ENCODE results near the gene TMEM271. TPM values are rescaled to one million over a fixed set of nuclear protein-coding genes. Genes with fewer than 3 reads are reported as not detected.
A peak's percentile ranks its signal among the peaks of the same experiment; 100 is the strongest.

Gene TMEM271
- total and polyA plus RNA-seq, 4 experiments from 2014 or later, result not detected

- intact Hi-C loops (cut with micrococcal nuclease), result no loop called here
- H3K27ac Mint-ChIP-seq, result no peak overlapping the region
Measured at GRCh38 chr4:536351-536972, 39.6 kb downstream of the TMEM271 start.

GRCh38 chr4:535924-536281, 40.2 kb downstream of the TMEM271 start:
- Histone ChIP-seq H3K4me3 (ENCODE audit: low read length in 2 of 2) (no peak overlapping the region), H3K4me1 (ENCODE audit: insufficient read depth, low read length) (no peaks in the 10 kb centered on the region), H3K36me3 (ENCODE audit: insufficient read depth, low read length) (peaks cover 7% of the 10 kb centered on the region), H3K27ac (ENCODE audit: low read depth, low read length) (no peak overlapping the region), H3K9me3 (ENCODE audit: control insufficient read depth in 1 of 2, low read length in 2 of 2) (no peaks in the 10 kb centered on the region), H3K27me3 (ENCODE audit: insufficient read depth, low read length) (no peaks in the 10 kb centered on the region)
- DNase-seq, result no peak
- Mint-ChIP-seq H3K4me1 (no peaks in the 10 kb centered on the region), H3K27me3 (no peaks in the 10 kb centered on the region), H3K4me3 (no peak overlapping the region), H3K9me3 (peaks cover 0 to 18% (median 5%) of the 10 kb centered on the region in 8 donors), H3K36me3 (peaks cover 46 to 64% of the 10 kb centered on the region in 2 donors), H3K27ac (no peak overlapping the region)
- ChIA-PET CTCF (ENCODE audit: partially characterized antibody) (no interaction called here), POLR2A (ENCODE audit: partially characterized antibody) (no interaction called here)
- intact Hi-C loops (cut with micrococcal nuclease), result no loop called here

More at GRCh38 chr4:536351-536972, 39.6 kb downstream of the TMEM271 start:
- no peak overlapping the region for H3K4me3 Mint-ChIP-seq
- no peak for DNase-seq
- H3K4me1 Mint-ChIP-seq, result no peaks in the 10 kb centered on the region
- H3K27ac ChIP-seq (ENCODE audit: low read depth, low read length), result no peak overlapping the region
- ChIA-PET POLR2A (ENCODE audit: partially characterized antibody) (no interaction called here), CTCF (ENCODE audit: partially characterized antibody) (no interaction called here)
- H3K27me3 ChIP-seq (ENCODE audit: insufficient read depth, low read length), result no peaks in the 10 kb centered on the region
- H3K4me3 ChIP-seq (ENCODE audit: low read length in 2 of 2), result no peak overlapping the region
- peaks cover 43 to 62% of the 10 kb centered on the region in 2 donors for H3K36me3 Mint-ChIP-seq
- H3K4me1 ChIP-seq (ENCODE audit: insufficient read depth, low read length), result no peaks in the 10 kb centered on the region
- H3K36me3 ChIP-seq (ENCODE audit: insufficient read depth, low read length), result peaks cover 1% of the 10 kb centered on the region
- H3K9me3 ChIP-seq (ENCODE audit: control insufficient read depth in 1 of 2, low read length in 2 of 2), result no peaks in the 10 kb centered on the region
- H3K9me3 Mint-ChIP-seq, result peaks cover 0 to 22% (median 5%) of the 10 kb centered on the region in 8 donors
- no peaks in the 10 kb centered on the region for H3K27me3 Mint-ChIP-seq

- Histone ChIP-seq H3K9me3 (ENCODE audit: control insufficient read depth in 1 of 2, low read length in 2 of 2) (no peaks in the 10 kb centered on the region), H3K36me3 (ENCODE audit: insufficient read depth, low read length) (peaks cover 12% of the 10 kb centered on the region), H3K4me3 (ENCODE audit: low read length in 2 of 2) (no peak overlapping the region), H3K4me1 (ENCODE audit: insufficient read depth, low read length) (no peaks in the 10 kb centered on the region), H3K27ac (ENCODE audit: low read depth, low read length) (no peak overlapping the region), H3K27me3 (ENCODE audit: insufficient read depth, low read length) (no peaks in the 10 kb centered on the region)
- H3K4me3 Mint-ChIP-seq, result no peak overlapping the region
- peaks cover 0 to 14% (median 5%) of the 10 kb centered on the region in 8 donors for H3K9me3 Mint-ChIP-seq
- intact Hi-C loops (cut with micrococcal nuclease), result no loop called here
- H3K27ac Mint-ChIP-seq, result no peak overlapping the region
- peaks cover 0 to 1% (median under 1%) of the 10 kb centered on the region in 4 donors for H3K4me1 Mint-ChIP-seq
- POLR2A ChIA-PET (ENCODE audit: partially characterized antibody), result no interaction called here
- peaks cover 52 to 69% of the 10 kb centered on the region in 2 donors for H3K36me3 Mint-ChIP-seq
- H3K27me3 Mint-ChIP-seq, result no peaks in the 10 kb centered on the region
- CTCF ChIA-PET (ENCODE audit: partially characterized antibody), result no interaction called here
- DNase-seq, result no peak
Measured at GRCh38 chr4:535181-535923, 40.7 kb downstream of the TMEM271 start.

- no peaks in the 10 kb centered on the region for H3K4me1 ChIP-seq (ENCODE audit: insufficient read depth, low read length)
- H3K27me3 Mint-ChIP-seq, result no peaks in the 10 kb centered on the region
- peak overlapping the region in 1 of 7 donors; percentile 25 for H3K27ac Mint-ChIP-seq
- intact Hi-C loops (cut with micrococcal nuclease), result no loop called here
- H3K4me3 Mint-ChIP-seq, result no peak overlapping the region
- H3K27me3 ChIP-seq (ENCODE audit: insufficient read depth, low read length), result no peaks in the 10 kb centered on the region
- peaks cover 0 to 4% (median under 1%) of the 10 kb centered on the region in 4 donors for H3K4me1 Mint-ChIP-seq
- no peaks in the 10 kb centered on the region for H3K9me3 ChIP-seq (ENCODE audit: control insufficient read depth in 1 of 2, low read length in 2 of 2)
- H3K36me3 ChIP-seq (ENCODE audit: insufficient read depth, low read length), result peaks cover 13% of the 10 kb centered on the region
- POLR2A ChIA-PET (ENCODE audit: partially characterized antibody), result no interaction called here
- DNase-seq, result no peak
- CTCF ChIA-PET (ENCODE audit: partially characterized antibody), result no interaction called here
- H3K9me3 Mint-ChIP-seq, result peaks cover 0 to 14% (median 5%) of the 10 kb centered on the region in 8 donors
- peaks cover 59 to 76% of the 10 kb centered on the region in 2 donors for H3K36me3 Mint-ChIP-seq
- H3K27ac ChIP-seq (ENCODE audit: low read depth, low read length), result no peak overlapping the region
- H3K4me3 ChIP-seq (ENCODE audit: low read length in 2 of 2), result no peak overlapping the region
Measured at GRCh38 chr4:534576-535151, 41.4 kb downstream of the TMEM271 start.

- no peaks in the 10 kb centered on the region for H3K27me3 ChIP-seq (ENCODE audit: insufficient read depth, low read length)
- Mint-ChIP-seq H3K27me3 (no peaks in the 10 kb centered on the region), H3K4me3 (no peak overlapping the region), H3K9me3 (peaks cover 0 to 10% (median 2%) of the 10 kb centered on the region in 8 donors), H3K36me3 (peaks cover 58 to 76% of the 10 kb centered on the region in 2 donors), H3K4me1 (peaks cover 0 to 4% (median under 1%) of the 10 kb centered on the region in 4 donors), H3K27ac (no peak overlapping the region)
- peaks cover 14% of the 10 kb centered on the region for H3K36me3 ChIP-seq (ENCODE audit: insufficient read depth, low read length)
- H3K4me3 ChIP-seq (ENCODE audit: low read length in 2 of 2), result no peak overlapping the region
- POLR2A ChIA-PET (ENCODE audit: partially characterized antibody), result no interaction called here
- DNase-seq, result no peak
- CTCF ChIA-PET (ENCODE audit: partially characterized antibody), result no interaction called here
- H3K27ac ChIP-seq (ENCODE audit: low read depth, low read length), result no peak overlapping the region
- intact Hi-C loops (cut with micrococcal nuclease), result no loop called here
- no peaks in the 10 kb centered on the region for H3K9me3 ChIP-seq (ENCODE audit: control insufficient read depth in 1 of 2, low read length in 2 of 2)
- no peaks in the 10 kb centered on the region for H3K4me1 ChIP-seq (ENCODE audit: insufficient read depth, low read length)
Measured at GRCh38 chr4:534101-534575, 42.0 kb downstream of the TMEM271 start.

GRCh38 chr4:533318-534100, 42.6 kb downstream of the TMEM271 start:
- Mint-ChIP-seq H3K4me3 (no peak overlapping the region), H3K36me3 (peaks cover 60 to 76% of the 10 kb centered on the region in 2 donors), H3K9me3 (peaks cover 0 to 12% (median 2%) of the 10 kb centered on the region in 8 donors), H3K27ac (no peak overlapping the region), H3K27me3 (no peaks in the 10 kb centered on the region), H3K4me1 (peaks cover 0 to 4% (median under 1%) of the 10 kb centered on the region in 4 donors)
- H3K4me1 ChIP-seq (ENCODE audit: insufficient read depth, low read length), result no peaks in the 10 kb centered on the region
- ChIA-PET POLR2A (ENCODE audit: partially characterized antibody) (no interaction called here), CTCF (ENCODE audit: partially characterized antibody) (no interaction called here)
- peaks cover 18% of the 10 kb centered on the region for H3K36me3 ChIP-seq (ENCODE audit: insufficient read depth, low read length)
- no peak overlapping the region for H3K27ac ChIP-seq (ENCODE audit: low read depth, low read length)
- H3K27me3 ChIP-seq (ENCODE audit: insufficient read depth, low read length), result no peaks in the 10 kb centered on the region
- no peaks in the 10 kb centered on the region for H3K9me3 ChIP-seq (ENCODE audit: control insufficient read depth in 1 of 2, low read length in 2 of 2)
- intact Hi-C loops (cut with micrococcal nuclease), result no loop called here
- H3K4me3 ChIP-seq (ENCODE audit: low read length in 2 of 2), result no peak overlapping the region
- no peak for DNase-seq
